Activated T-cell treated with anti-CD3 and anti-CD28 coated beads, Interleukin-2, amount 50 U/mL, for 48 hours (primary cell): ENCODE measurements around the gene IL1RAPL1.
A peak's percentile ranks its signal among the peaks of the same experiment; 100 is the strongest.
"Not testable (repeated sequence)": the region's sequence is repeated elsewhere in the genome, so short reads cannot be mapped to it uniquely, and the experiment has no call there.

Experiments used
- DNase-seq, 2 experiments: peaks; one replicate each; pipeline ENCODE4 v3.0.0-alpha.2; 2020

The IL1RAPL1 gene

GRCh38 chrX:28638775-28639174 is 51.5 kb downstream of the IL1RAPL1 start:
- DNase-seq, result no peak

- DNase-seq, result no peak
Measured at GRCh38 chrX:28639451-28639850, 52.2 kb downstream of the IL1RAPL1 start.

DNA sequence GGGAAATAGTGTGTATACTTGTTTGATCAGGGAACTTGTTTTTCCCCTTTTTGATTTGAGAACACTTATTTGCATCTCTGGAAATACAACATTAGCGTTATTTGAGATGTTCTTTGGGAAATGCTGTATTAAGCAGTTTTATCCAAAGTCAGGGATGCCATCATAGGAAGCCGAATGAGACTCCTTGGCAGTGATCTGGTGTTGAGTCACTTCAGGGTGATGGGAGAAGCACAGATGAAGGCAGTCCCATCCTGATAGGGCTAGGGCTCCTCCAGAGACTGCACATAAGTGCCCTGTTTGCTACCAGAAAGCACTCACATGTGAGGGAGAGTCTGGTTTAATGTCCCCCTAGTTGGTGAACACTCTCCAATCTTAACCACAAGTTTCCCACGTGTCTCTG is 62.3 kb downstream of the IL1RAPL1 start:
- no peak for DNase-seq

DNA sequence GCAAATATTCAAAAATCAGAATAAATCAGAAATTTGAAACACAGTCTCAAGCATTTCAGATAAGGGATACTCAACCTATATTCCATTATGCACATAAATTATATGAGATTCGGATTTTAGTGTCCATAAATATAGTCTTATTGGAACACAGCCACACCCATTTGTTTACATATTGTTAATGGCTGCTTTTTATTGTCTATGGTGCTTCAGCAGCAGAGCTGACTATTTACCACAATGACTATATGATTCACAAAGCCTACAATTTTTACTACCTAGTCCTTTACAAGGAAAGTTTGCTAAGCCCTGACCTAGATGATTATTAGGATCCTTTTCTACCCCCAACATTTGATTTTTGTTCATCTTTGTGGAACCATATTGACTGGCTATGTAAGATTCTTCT is 63.9 kb downstream of the IL1RAPL1 start:
- DNase-seq, result no peak

DNA sequence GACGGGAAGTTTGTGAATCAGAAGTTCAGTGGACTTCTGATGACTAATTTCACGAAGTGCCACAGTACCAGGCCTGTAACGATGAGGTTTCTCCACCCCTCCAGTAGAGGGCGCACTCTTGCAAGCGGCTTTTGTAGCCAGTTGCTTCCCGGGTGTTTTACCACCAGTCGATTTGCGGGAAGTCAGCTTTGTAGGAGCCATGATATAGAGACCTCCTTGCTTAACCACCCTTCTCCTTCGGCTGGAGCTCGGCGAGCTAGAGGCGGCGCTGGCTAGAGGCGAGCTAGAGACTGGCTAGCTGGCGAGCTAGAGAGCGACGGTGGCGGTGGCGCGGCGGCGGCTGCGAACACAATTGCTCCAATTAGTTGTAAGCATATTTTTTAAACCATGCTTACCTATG is 72.0 kb downstream of the IL1RAPL1 start:
- peak; percentile 22 to 23 for DNase-seq

GRCh38 chrX:28665778-28666177 is 78.5 kb downstream of the IL1RAPL1 start:
- DNase-seq, result no peak

DNA sequence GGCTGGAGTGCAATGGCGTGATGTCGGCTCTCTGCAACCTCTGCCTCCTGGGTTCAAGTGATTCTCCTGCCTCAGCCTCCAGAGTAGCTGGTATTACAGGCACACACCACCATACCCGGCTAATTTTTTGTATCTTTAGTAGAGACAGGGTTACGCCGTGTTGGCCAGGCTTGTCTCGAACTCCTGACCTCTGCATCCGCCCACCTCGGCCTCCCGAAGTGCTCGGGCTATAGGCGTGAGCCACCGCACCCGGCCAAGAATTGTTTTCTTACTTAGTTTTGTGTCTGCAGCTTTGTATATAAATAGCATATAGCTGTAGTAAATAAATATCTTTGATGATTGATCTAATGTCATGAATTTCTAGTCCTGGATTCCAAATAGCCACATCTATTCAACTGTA is 81.1 kb downstream of the IL1RAPL1 start:
- DNase-seq, result no peak

DNA sequence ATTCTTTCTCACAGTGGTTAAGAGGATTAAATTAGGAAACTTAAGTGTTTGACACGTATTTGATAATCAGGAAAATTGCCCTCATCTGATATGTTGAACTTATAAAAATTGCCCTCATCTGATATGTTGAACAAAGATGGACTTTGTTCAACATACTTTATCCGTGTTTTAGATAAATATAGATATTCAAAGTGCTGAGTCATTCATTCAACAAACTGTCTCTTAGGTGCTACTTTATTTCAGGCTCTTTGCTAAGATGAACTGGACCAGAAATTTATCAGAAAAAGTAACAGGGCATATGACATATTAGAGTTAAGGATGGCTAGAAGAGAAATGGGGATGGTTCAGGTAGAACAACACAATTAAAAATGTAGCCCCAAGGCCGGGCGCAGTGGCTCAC is 81.7 kb downstream of the IL1RAPL1 start:
- no peak for DNase-seq

DNA sequence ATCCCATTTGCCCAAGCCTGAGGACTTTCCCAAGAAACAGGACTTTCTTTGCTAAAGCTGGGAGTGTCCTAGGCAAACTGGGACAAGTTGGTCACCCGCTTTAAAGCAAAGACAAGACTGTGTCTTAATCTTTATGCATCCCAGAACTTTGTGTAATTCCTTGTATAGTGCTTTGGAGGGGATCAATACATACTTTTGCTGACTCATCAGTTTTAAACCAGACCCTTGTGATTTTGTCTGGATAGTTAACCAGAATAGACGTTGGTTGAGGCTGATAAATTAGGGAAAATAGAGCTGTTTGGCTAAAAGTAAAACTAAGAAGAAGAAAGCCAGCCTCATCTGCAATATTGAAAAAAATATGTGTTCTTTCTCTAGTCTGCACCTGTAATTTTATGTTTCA is 82.8 kb downstream of the IL1RAPL1 start:
- DNase-seq, result no peak

GRCh38 chrX:28675173-28675572 is 87.9 kb downstream of the IL1RAPL1 start:
- DNase-seq, result no peak

- DNase-seq, result no peak
Measured at GRCh38 chrX:28693101-28693500, 105.9 kb downstream of the IL1RAPL1 start.

- DNase-seq, result no peak
Measured at GRCh38 chrX:28697732-28698131, 110.5 kb downstream of the IL1RAPL1 start.

GRCh38 chrX:28701222-28701621 is 114.0 kb downstream of the IL1RAPL1 start:
- no peak for DNase-seq

GRCh38 chrX:28706964-28707363 is 119.7 kb downstream of the IL1RAPL1 start:
- no peak for DNase-seq

- no peak for DNase-seq
Measured at GRCh38 chrX:28709421-28709820, 122.2 kb downstream of the IL1RAPL1 start.

- DNase-seq, result no peak
Measured at GRCh38 chrX:28717864-28718263, 130.6 kb downstream of the IL1RAPL1 start.

- no peak for DNase-seq
Measured at GRCh38 chrX:28718450-28718849, 131.2 kb downstream of the IL1RAPL1 start.

GRCh38 chrX:28719620-28720019 is 132.4 kb downstream of the IL1RAPL1 start:
- no peak for DNase-seq

DNA sequence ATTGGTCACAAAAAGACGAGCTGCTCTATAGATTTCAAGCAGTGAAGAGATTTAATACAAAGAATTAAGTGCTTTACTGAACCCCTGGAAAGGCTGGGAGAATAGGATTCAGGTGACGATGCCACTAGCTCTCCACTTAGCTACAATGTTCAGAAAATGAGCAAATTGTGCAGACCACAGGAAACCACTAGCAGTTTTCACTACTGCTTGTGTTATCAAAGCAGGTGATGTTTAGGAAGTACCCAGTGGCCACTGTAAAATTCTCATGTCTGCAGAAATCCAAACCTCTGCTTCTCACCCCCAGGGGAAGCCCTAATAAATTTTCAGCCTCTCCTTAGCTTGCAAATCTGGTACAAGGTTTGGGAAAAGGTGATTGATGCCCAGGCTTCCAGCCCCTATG is 165.1 kb downstream of the IL1RAPL1 start:
- no peak for DNase-seq

- DNase-seq, result no peak
Measured at GRCh38 chrX:28756175-28756574, 168.9 kb downstream of the IL1RAPL1 start.

GRCh38 chrX:28756647-28757046 is 169.4 kb downstream of the IL1RAPL1 start:
- no peak for DNase-seq

DNA sequence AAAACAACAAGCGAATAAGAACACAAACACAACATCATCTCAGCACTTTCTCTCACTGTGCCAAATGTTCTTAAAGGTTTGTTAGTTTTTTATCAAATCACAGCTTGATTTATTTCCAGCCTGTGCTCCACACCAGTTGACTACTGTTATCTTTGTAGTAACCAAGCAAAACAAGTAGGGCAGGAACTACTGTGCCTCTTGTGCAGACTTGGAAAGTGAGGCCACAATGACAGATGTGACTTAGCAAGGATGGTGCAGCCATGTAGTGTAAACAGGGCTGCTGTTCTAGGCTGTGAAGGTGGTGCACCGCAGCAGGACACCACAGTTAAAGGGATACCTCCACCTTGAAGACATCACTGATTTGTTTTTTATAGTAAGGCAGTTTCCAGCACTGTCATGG is 170.0 kb downstream of the IL1RAPL1 start:
- DNase-seq, result no peak

- DNase-seq, result not testable (repeated sequence)
Measured at GRCh38 chrX:28766561-28766960, 179.3 kb downstream of the IL1RAPL1 start.

DNA sequence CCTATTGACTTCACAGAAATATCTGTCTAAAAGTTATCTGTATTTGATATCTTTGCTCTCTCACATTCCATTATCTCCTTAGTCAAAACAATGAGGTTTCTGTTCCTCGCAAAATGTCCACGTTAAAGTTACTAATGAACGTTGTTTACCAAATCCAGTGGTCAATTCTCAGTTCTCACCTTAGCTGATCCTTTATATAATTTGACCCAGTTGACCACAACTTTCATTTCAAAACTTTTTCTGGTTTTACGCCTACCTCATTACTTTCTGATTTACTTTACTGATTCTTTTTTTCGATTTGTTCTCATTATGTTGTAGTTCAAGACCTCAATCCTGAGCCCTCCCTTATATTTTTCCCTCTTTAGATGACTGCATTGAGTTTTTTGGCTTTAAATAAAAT is 186.6 kb downstream of the IL1RAPL1 start:
- no peak for DNase-seq

- no peak for DNase-seq
Measured at GRCh38 chrX:28787206-28787605, 200.0 kb downstream of the IL1RAPL1 start.

GRCh38 chrX:28800671-28801070 is 213.4 kb downstream of the IL1RAPL1 start:
- not testable (repeated sequence) for DNase-seq
